Uterus (tissue), 2 donors: ENCODE data around the gene ZNF18.

ENCODE experiments used
- CTCF ChIP-seq, 4 experiments: fragments of 200-600 bp in 2 of 4; fragments of 450-650 bp in 2 of 4; sonication (generic) in 2 of 4; IDR thresholded peaks; one replicate each; pipeline ENCODE4 v1.5.1; 2016 to 2019; ENCODE audit warnings: antibody characterized with exemption in 4 of 4, mild to moderate bottlenecking in 2 of 4, moderate library complexity in 1 of 4
- POLR2A ChIP-seq, 2 donors: fragments of 450-650 bp; IDR thresholded peaks; one replicate each; pipeline ENCODE4 v1.6.1; 2016; ENCODE audit warnings: antibody characterized with exemption in 2 of 2, mild to moderate bottlenecking in 1 of 2, moderate library complexity in 1 of 2

- TF ChIP-seq POLR2A (IDR thresholded peaks at IDR 0.05) (no peak), CTCF (IDR thresholded peaks at IDR 0.05) (no peak)
These were observed 44.7 kb downstream of the ZNF18 start for GRCh38 chr17:11952610-11953009.
